HFF-Myc (cell line): ENCODE measurements around the gene TMEM236.

Source experiments
- DNase-seq: peaks from one replicate; pipeline ENCODE4 v3.0.0-alpha.2; 2011; ENCODE audit warnings: low read depth; ENCODE audit errors: extremely low read depth
- H3K4me3 ChIP-seq: replicated peaks from 2 replicates; pipeline ENCODE4 v1.5.1; 2011; ENCODE audit warnings: low read depth, mild to moderate bottlenecking, control low read depth, low read length
- TF ChIP-seq, protein P1 (sequence below): IDR thresholded peaks from 2 replicates; pipeline ENCODE4 v1.5.1; 2012; ENCODE audit warnings: mild to moderate bottlenecking, low read depth, low read length, control low read depth; ENCODE audit errors: missing control alignments

Gene TMEM236

DNA sequence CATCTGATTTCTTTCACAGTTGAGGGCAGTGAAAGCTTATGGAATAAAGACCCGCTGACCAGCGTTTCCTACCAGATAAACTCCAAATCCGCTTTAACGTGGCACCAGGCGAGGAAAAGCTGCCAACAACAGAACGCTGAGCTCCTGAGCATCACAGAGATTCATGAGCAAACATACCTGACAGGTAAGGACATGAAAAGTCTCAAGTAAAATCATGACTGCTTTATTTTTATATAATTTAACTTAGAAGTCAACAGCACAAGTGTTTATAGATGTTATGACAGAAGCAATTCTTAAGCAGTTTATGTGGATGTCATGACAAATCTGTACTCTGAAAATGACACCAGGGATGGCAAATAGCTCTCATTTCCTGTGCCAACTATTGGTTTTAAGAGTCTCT, 81.7 kb downstream of the TMEM236 start:
- TF ChIP-seq, protein P1, sequence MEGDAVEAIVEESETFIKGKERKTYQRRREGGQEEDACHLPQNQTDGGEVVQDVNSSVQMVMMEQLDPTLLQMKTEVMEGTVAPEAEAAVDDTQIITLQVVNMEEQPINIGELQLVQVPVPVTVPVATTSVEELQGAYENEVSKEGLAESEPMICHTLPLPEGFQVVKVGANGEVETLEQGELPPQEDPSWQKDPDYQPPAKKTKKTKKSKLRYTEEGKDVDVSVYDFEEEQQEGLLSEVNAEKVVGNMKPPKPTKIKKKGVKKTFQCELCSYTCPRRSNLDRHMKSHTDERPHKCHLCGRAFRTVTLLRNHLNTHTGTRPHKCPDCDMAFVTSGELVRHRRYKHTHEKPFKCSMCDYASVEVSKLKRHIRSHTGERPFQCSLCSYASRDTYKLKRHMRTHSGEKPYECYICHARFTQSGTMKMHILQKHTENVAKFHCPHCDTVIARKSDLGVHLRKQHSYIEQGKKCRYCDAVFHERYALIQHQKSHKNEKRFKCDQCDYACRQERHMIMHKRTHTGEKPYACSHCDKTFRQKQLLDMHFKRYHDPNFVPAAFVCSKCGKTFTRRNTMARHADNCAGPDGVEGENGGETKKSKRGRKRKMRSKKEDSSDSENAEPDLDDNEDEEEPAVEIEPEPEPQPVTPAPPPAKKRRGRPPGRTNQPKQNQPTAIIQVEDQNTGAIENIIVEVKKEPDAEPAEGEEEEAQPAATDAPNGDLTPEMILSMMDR = no peak
- DNase-seq = no peak
- H3K4me3 ChIP-seq = no peak overlapping the region

DNA sequence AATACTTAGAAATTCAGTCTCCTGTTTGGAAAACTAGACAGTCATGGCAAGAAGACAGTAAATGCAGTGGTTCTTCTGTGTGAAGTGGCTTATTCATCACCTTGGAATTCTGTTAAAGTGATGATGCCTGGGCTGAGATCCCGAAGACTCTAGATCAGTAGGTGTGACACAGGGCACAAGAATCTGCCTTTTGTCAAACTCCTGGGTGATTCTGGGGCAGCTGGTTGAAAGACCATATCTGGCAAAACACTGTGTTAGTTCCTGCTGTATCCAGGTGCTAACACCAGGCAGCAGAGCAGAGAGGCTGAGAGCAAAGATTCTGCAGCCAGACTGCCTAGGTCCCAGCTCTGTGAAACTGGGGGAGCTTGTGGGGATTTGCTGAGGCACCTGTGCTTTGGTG, 83.7 kb downstream of the TMEM236 start:
- TF ChIP-seq, protein P1 = no peak
- peak; percentile 52 for DNase-seq
- H3K4me3 ChIP-seq = no peak overlapping the region

DNA sequence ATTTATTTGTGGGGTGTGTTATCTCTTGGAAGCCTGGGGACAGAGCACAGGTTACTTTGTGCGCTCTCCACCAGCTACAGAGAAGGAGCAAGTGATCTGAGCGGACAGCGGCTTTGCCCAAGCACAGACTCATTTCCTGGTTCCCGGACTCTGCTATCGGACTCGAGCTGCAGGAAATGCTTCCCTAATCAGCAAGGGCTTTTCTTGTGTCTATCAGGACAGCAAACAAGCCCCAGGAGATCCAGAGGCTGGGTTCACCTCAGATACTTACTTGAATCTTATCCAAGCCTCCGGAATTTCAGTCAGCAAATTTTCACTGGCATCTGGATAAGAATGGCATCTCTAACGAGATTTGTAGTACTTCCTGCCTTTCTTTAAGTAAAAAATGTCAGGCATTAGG, 84.9 kb downstream of the TMEM236 start:
- H3K4me3 ChIP-seq = peak overlapping the region; percentile 15
- TF ChIP-seq, protein P1 = no peak
- peak; percentile 12 for DNase-seq

DNA sequence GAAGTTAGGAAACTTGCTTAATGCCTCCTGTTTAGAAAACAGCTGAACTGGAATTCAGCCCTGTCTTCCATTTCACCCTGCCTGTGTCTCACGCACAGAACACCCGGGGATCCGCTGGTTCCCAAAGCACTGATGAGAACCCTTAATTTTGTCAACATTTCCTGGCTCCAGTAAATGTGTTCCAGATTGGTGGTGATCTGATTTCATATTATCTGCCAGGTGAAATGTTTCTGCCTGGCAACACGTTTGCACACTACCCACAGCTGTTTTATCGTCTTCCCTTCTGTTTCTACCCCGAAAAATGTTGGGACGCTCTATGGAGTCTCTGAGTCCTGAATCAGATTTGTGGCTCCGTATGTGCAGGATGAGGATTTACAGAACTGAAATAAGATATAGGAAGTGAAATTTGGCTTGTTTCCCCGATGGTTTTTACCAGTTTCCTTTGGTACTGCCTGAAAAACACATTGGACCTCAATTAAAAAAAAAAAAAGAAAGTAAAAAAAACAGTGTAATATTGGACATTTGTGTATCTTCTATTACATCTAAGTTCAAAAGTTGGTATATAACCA, 86.2 kb downstream of the TMEM236 start:
- TF ChIP-seq, protein P1 = no peak
- H3K4me3 ChIP-seq = no peak overlapping the region
- DNase-seq = peak; percentile 36

DNA sequence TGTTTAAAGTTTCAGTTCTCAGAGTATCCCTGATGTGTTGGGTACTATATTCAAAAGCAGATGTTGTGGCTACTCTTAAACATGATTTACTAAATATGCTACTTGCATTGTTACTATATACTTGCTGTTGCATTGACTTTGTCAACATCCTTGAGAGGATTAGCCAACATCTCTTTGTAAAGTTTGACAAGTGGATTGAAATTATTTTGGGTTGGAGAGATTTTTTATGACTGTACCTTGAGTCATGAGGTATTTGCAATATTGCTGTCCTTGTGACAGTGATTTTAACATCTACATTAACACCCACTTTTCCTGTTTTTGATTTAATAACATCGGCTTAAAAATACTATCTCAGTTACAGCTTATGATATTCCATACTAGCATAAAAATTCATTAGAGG, 89.0 kb downstream of the TMEM236 start:
- TF ChIP-seq, protein P1 = no peak
- H3K4me3 ChIP-seq = no peak overlapping the region
- no peak for DNase-seq

DNA sequence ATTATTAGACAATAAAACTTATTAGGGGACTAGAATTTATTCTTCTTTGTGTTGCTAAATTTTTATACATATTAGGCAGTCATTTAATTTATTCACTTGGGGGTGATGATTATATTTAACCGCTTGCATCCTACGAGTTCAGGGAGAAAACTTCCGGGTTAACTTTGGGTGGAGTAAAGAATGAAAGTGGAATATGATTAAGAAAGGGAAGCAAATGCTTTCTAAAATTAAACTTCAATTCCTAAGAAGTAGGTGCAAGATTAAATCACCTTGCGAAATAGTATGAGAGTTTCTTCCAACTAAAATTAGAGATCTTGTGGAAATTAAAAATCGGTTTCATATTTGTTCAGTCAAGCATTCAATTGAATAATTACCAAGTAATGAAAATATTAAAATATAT, 90.6 kb downstream of the TMEM236 start:
- TF ChIP-seq, protein P1 = no peak

More for the DNA sequence above, 90.6 kb downstream of the TMEM236 start:
- DNase-seq = no peak
- H3K4me3 ChIP-seq = no peak overlapping the region
